NCI-H2227 treated with DMSO at 0.1 percent for 48 hours (cell line): Measurements from ENCODE around the gene DGCR6.
"Not testable (repeated sequence)": the region's sequence is repeated elsewhere in the genome, so short reads cannot be mapped to it uniquely, and the experiment has no call there.

ENCODE experiments used
- DNase-seq: peaks from one replicate; lab custom pipeline; 2025; lab: John Stamatoyannopoulos, UW

Gene DGCR6

GRCh38 chr22:18931905-18932652, 26.0 kb downstream of the DGCR6 start:
- DNase-seq = no peak

GRCh38 chr22:18933914-18934313, 27.8 kb downstream of the DGCR6 start:
- no peak for DNase-seq

- DNase-seq = not testable (repeated sequence)
Measured at GRCh38 chr22:18934688-18935087, 28.6 kb downstream of the DGCR6 start.

GRCh38 chr22:18935889-18936529, 29.9 kb downstream of the DGCR6 start, which contains the start of gene PRODH:
Gene PRODH (minus strand): TSS chr22:18936293. CDS start chr22:18936287, 6 bp downstream.
- no peak for DNase-seq

- DNase-seq = not testable (repeated sequence)
Measured at GRCh38 chr22:18938691-18939090, 32.6 kb downstream of the DGCR6 start.

GRCh38 chr22:18947105-18947504, 41.0 kb downstream of the DGCR6 start:
- DNase-seq = not testable (repeated sequence)

GRCh38 chr22:18947905-18948304, 41.8 kb downstream of the DGCR6 start:
- no peak for DNase-seq

- DNase-seq = no peak
Measured at GRCh38 chr22:18950141-18950540, 44.0 kb downstream of the DGCR6 start.

- no peak for DNase-seq
Measured at GRCh38 chr22:18952022-18952421, 45.9 kb downstream of the DGCR6 start.

GRCh38 chr22:18953128-18953527, 47.0 kb downstream of the DGCR6 start:
- DNase-seq = not testable (repeated sequence)

- peak; percentile 55 for DNase-seq
Measured at GRCh38 chr22:18954303-18954989, 48.3 kb downstream of the DGCR6 start.

GRCh38 chr22:18954990-18955571, 49.0 kb downstream of the DGCR6 start:
- DNase-seq = no peak

GRCh38 chr22:18955696-18956095, 49.6 kb downstream of the DGCR6 start:
- no peak for DNase-seq

GRCh38 chr22:18956121-18956895, 50.2 kb downstream of the DGCR6 start:
- DNase-seq = not testable (repeated sequence)

GRCh38 chr22:18956956-18957355, 50.8 kb downstream of the DGCR6 start:
- DNase-seq = not testable (repeated sequence)

- DNase-seq = not testable (repeated sequence)
Measured at GRCh38 chr22:18957621-18958320, 51.7 kb downstream of the DGCR6 start.

GRCh38 chr22:18958321-18958705, 52.2 kb downstream of the DGCR6 start:
- DNase-seq = not testable (repeated sequence)

GRCh38 chr22:18958738-18959137, 52.6 kb downstream of the DGCR6 start:
- not testable (repeated sequence) for DNase-seq

- DNase-seq = not testable (repeated sequence)
Measured at GRCh38 chr22:18959266-18959665, 53.1 kb downstream of the DGCR6 start.

GRCh38 chr22:18959741-18960140, 53.6 kb downstream of the DGCR6 start:
- DNase-seq = not testable (repeated sequence)
